Panc1 (cell line): Measurements from ENCODE around the gene MAP2K1. TPM values are rescaled to one million over a fixed set of nuclear protein-coding genes. Genes with fewer than 3 reads are reported as not detected.

ENCODE experiments used
- ATAC-seq: fragments of 200-7000 bp; cut with Tn5 transposase; 2 replicates; pipeline ENCODE4 v1.9.1; 2020; ENCODE audit warnings: mild to moderate bottlenecking, moderate library complexity
- BruUV-seq: library from RNA; stranded (reverse); fragments of 400-500 nt; replicated peaks from 2 replicates; lab custom pipeline; 2021; lab: Mats Ljungman, UMichigan
- CTCF ChIA-PET: fragments of 300-600 bp; sonication (Branson Sonifier 250); formaldehyde crosslinking; loops from one replicate; lab custom pipeline; 2022; ENCODE audit warnings: antibody characterized with exemption; lab: Charles Lee
- POLR2A ChIA-PET: fragments of 300-600 bp; sonication (Branson Sonifier 250); formaldehyde crosslinking; loops from one replicate; lab custom pipeline; 2022; ENCODE audit warnings: antibody characterized with exemption; lab: Charles Lee
- DNase-seq: peaks from one replicate; pipeline ENCODE4 v3.0.0-alpha.2; 2010; ENCODE audit warnings: low read depth, low spot score
- H3K27ac ChIP-seq: 2 replicates; pipeline ENCODE4 v1.5.1; 2011; ENCODE audit warnings: mild to moderate bottlenecking, low read length, inconsistent platforms
- H3K27me3 ChIP-seq: fragments of 200-500 bp; sonication (Bioruptor generic); 2 replicates; pipeline ENCODE4 v1.6.0; 2014; ENCODE audit warnings: low read length, inconsistent platforms; ENCODE audit not compliant: control insufficient read depth, insufficient read depth
- H3K36me3 ChIP-seq: fragments of 200-500 bp; sonication (Bioruptor generic); 2 replicates; pipeline ENCODE4 v1.5.1; 2014; ENCODE audit warnings: inconsistent platforms, mild to moderate bottlenecking, low read length, moderate library complexity; ENCODE audit not compliant: control insufficient read depth, insufficient read depth
- H3K4me1 ChIP-seq: 2 replicates; pipeline ENCODE4 v1.5.1; 2011; ENCODE audit warnings: inconsistent platforms, mild to moderate bottlenecking, low read length, moderate library complexity; ENCODE audit not compliant: control insufficient read depth, insufficient read depth
- H3K4me3 ChIP-seq, 2 experiments: 2 replicates each; pipeline ENCODE4 v1.5.1; 2011 to 2012; ENCODE audit warnings: low read depth in 2 of 2, low read length in 2 of 2, mild to moderate bottlenecking in 2 of 2, inconsistent platforms in 1 of 2, moderate library complexity in 1 of 2
- H3K9me3 ChIP-seq: fragments of 200-500 bp; sonication (Bioruptor generic); 2 replicates; pipeline ENCODE4 v1.5.1; 2014; ENCODE audit warnings: low read depth, mild to moderate bottlenecking, inconsistent platforms, low read length, moderate library complexity; ENCODE audit not compliant: control insufficient read depth, insufficient read depth
- CTCF ChIP-seq: fragments of 450-650 bp; IDR thresholded peaks from 2 replicates; pipeline ENCODE4 v1.5.1; 2017; ENCODE audit warnings: mild to moderate bottlenecking
- POLR2AphosphoS5 ChIP-seq: IDR thresholded peaks from 2 replicates; pipeline ENCODE4 v1.6.1; 2012; ENCODE audit warnings: mild to moderate bottlenecking, low read depth, low read length, moderate library complexity
- REST ChIP-seq, 2 experiments: IDR thresholded peaks; 2 replicates each; pipeline ENCODE4 v1.6.1; 2011 to 2012; ENCODE audit warnings: low read depth in 2 of 2, control low read depth in 1 of 2, low read length in 1 of 2, mild to moderate bottlenecking in 1 of 2, moderate library complexity in 1 of 2; ENCODE audit not compliant: insufficient read depth in 1 of 2
- SIN3A ChIP-seq: IDR thresholded peaks from 2 replicates; pipeline ENCODE4 v1.6.1; 2012; ENCODE audit warnings: low read depth, mild to moderate bottlenecking, low read length, moderate library complexity, borderline replicate concordance; ENCODE audit not compliant: insufficient read depth
- TCF7L2 ChIP-seq: IDR thresholded peaks from 2 replicates; pipeline ENCODE4 v1.6.1; 2011; ENCODE audit warnings: mild to moderate bottlenecking, low read depth, low read length, inconsistent platforms
- in situ Hi-C: cut with HindIII; loops from 2 replicates; pipeline ENCODE4 v1.10.0; 2016; ENCODE audit warnings: low sequenced_read_pairs, low pct_unique_long_range_greater_than_20kb
- intact Hi-C: fragments of 100-400 bp; cut with micrococcal nuclease; formaldehyde crosslinking; loops from one replicate; pipeline ENCODE4 v1.10.0; 2022; ENCODE audit not compliant: unreplicated experiment
- total RNA-seq: library from RNA; stranded (reverse); gene quantifications from one replicate; pipeline ENCODE4 v1.2.1, GENCODE V29; 2021; ENCODE audit not compliant: unreplicated experiment

Gene MAP2K1
- total RNA-seq, 1 experiment from 2014 or later = 67.9 TPM

DNA sequence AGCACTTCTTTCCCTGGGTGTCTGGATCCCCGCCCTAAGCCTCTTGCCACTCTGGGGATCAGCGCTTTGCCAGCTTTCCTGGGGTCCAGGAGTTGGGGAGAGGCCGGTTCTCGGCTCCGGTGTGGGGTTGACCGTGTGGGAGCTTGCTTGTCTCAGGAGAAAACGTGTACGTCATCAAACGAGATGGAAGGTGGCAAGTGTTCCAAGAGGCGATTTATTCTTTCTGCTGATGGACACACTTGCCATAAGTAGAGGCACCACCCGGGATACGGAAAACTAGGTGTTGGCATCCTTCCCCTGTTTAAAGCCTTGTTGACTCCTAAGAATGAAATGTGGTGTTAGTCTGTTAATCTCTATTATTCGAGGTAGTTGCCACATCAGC lies 118.7 kb downstream of the MAP2K1 start:
- H3K4me3 ChIP-seq = peak overlapping the region; percentile 100
- in situ Hi-C loops (no loop called here), intact Hi-C loops (no loop called here)
- H3K36me3 ChIP-seq = peaks cover 51% of the 10 kb centered on the region
- DNase-seq = no peak
- H3K27me3 ChIP-seq = no peaks in the 10 kb centered on the region
- TF ChIP-seq TCF7L2 (no peak), SIN3A (no peak), CTCF (no peak), REST (IDR thresholded peaks at IDR 0.05; ENCODE audit: insufficient read depth in 1 of 2, low read depth in 2 of 2, low read length in 1 of 2) (no peak; a peak in 1 of 4 replicates), POLR2AphosphoS5 (no peak)
- no TSS peak for BruUV-seq
- ATAC-seq = peak; percentile 53
- H3K9me3 ChIP-seq = no peaks in the 10 kb centered on the region
- ChIA-PET POLR2A (interaction anchor here (0.5 to 0.6 kb wide), 2 partner anchors 122 to 591 kb away, joined by 3 to 4 read pairs; no protein-coding TSS in a partner anchor), CTCF (interaction anchor here (1.0 kb wide), 1 partner anchor 61 kb away, joined by 3 read pairs; no protein-coding TSS in a partner anchor)
- peaks cover 26% of the 10 kb centered on the region for H3K4me1 ChIP-seq
- peak overlapping the region; percentile 100 for H3K27ac ChIP-seq

- H3K27me3 ChIP-seq = no peaks in the 10 kb centered on the region
- in situ Hi-C loops = no loop called here
- no peak for DNase-seq
- intact Hi-C loops = no loop called here
- peak overlapping the region; percentile 100 for H3K4me3 ChIP-seq
- no peaks in the 10 kb centered on the region for H3K9me3 ChIP-seq
- H3K36me3 ChIP-seq = peaks cover 47% of the 10 kb centered on the region
- no peak for ATAC-seq
- TF ChIP-seq REST (IDR thresholded peaks at IDR 0.05; ENCODE audit: insufficient read depth in 1 of 2, low read depth in 2 of 2, low read length in 1 of 2) (no peak), CTCF (no peak), SIN3A (no peak), POLR2AphosphoS5 (no peak), TCF7L2 (no peak)
- ChIA-PET CTCF (interaction anchor here (1.0 kb wide), 1 partner anchor 61 kb away, joined by 3 read pairs; no protein-coding TSS in a partner anchor), POLR2A (no interaction called here)
- H3K4me1 ChIP-seq = peaks cover 22% of the 10 kb centered on the region
- H3K27ac ChIP-seq = peak overlapping the region; percentile 100
- BruUV-seq = TSS peak; percentile 92
These were observed 119.1 kb downstream of the MAP2K1 start for GRCh38 chr15:66505818-66506217.
